GM12878 (cell line): Measurements from ENCODE around the gene TBC1D26. TPM values are rescaled to one million over a fixed set of nuclear protein-coding genes. Genes with fewer than 3 reads are reported as not detected.
"Not testable (repeated sequence)": the region's sequence is repeated elsewhere in the genome, so short reads cannot be mapped to it uniquely, and the experiment has no call there.

Source experiments
- ATAC-seq: fragments of 200-7000 bp; cut with Tn5 transposase; 3 replicates; pipeline ENCODE4 v1.9.1; 2020; ENCODE audit warnings: mild to moderate bottlenecking, moderate library complexity
- Bru-seq: library from RNA; stranded (reverse); fragments of 400-500 nt; gene quantifications from one replicate; lab custom pipeline; 2021; lab: Mats Ljungman, UMichigan
- BruChase-seq, 2 experiments: library from RNA; stranded (reverse); fragments of 400-500 nt; gene quantifications; one replicate each; lab custom pipeline; 2021; lab: Mats Ljungman, UMichigan
- BruUV-seq: library from RNA; stranded (reverse); fragments of 400-500 nt; replicated peaks from 2 replicates; lab custom pipeline; 2021; lab: Mats Ljungman, UMichigan
- CTCF ChIA-PET: fragments of 300-600 bp; sonication (Branson Sonifier 250); formaldehyde crosslinking; extraction: SDS; loops from one replicate; lab custom pipeline; 2021; ENCODE audit warnings: inconsistent platforms; lab: Yijun Ruan, JAX
- POLR2A ChIA-PET: fragments of 350-600 bp; formaldehyde crosslinking; extraction: SDS; loops from one replicate; lab custom pipeline; 2021; ENCODE audit warnings: inconsistent platforms; lab: Charles Lee
- RAD21 ChIA-PET: fragments of 300-600 bp; sonication (Branson Sonifier 250); formaldehyde crosslinking; loops from one replicate; lab custom pipeline; 2023; ENCODE audit warnings: antibody characterized with exemption; ENCODE audit not compliant: unreplicated experiment; lab: Charles Lee
- SMC1A ChIA-PET: fragments of 300-600 bp; sonication (Branson Sonifier 250); formaldehyde crosslinking; loops from one replicate; lab custom pipeline; 2023; ENCODE audit not compliant: unreplicated experiment, uncharacterized antibody; lab: Charles Lee
- DNase-seq: peaks from one replicate; pipeline ENCODE4 v3.0.0-alpha.2; 2011; ENCODE audit warnings: low read depth, low spot score
- FAIRE-seq: peaks from 3 replicates; lab custom pipeline; 2011; peaks lifted over from hg19 to GRCh38; lab: Jason Lieb, UNC
- H2AFZ ChIP-seq: 2 replicates; pipeline ENCODE4 v1.6.0; 2011; ENCODE audit warnings: low read depth, low read length, control low read depth; ENCODE audit not compliant: control insufficient read depth
- H3K27ac ChIP-seq: 2 replicates; pipeline ENCODE4 v1.5.1; 2011; ENCODE audit warnings: control low read depth; ENCODE audit not compliant: control insufficient read depth, insufficient read depth
- H3K27me3 ChIP-seq, 2 experiments: replicated peaks in 1 of 2; 2 replicates each; pipeline versions ENCODE4 v1.6.0 to v1.6.1; 2011; ENCODE audit warnings: low read length in 1 of 2; ENCODE audit not compliant: control insufficient read depth in 2 of 2, insufficient read depth in 2 of 2
- H3K36me3 ChIP-seq, 2 experiments: 2 replicates each; pipeline ENCODE4 v1.5.1; 2011; ENCODE audit warnings: low read length in 1 of 2; ENCODE audit not compliant: control insufficient read depth in 2 of 2, insufficient read depth in 2 of 2
- H3K4me1 ChIP-seq: 2 replicates; pipeline ENCODE4 v1.6.1; 2011; ENCODE audit warnings: mild to moderate bottlenecking, low read length, moderate library complexity, mixed read lengths; ENCODE audit not compliant: control insufficient read depth, insufficient read depth
- H3K4me2 ChIP-seq: 2 replicates; pipeline ENCODE4 v1.6.0; 2011; ENCODE audit warnings: control low read depth; ENCODE audit not compliant: control insufficient read depth, insufficient read depth
- H3K4me3 ChIP-seq: fragments of 200-600 bp; sonication (generic); 2 replicates; pipeline ENCODE4 v1.5.1; 2016
- H3K79me2 ChIP-seq: 2 replicates; pipeline ENCODE4 v1.6.0; 2011; ENCODE audit warnings: low read length; ENCODE audit not compliant: control insufficient read depth, insufficient read depth
- H3K9ac ChIP-seq: 2 replicates; pipeline ENCODE4 v1.8.0; 2011; ENCODE audit warnings: low read length, control low read depth, mixed read lengths; ENCODE audit not compliant: control insufficient read depth, insufficient read depth
- H3K9me3 ChIP-seq: replicated peaks from 3 replicates; pipeline ENCODE4 v1.5.1; 2011; ENCODE audit warnings: mild to moderate bottlenecking, low read length; ENCODE audit not compliant: control insufficient read depth, insufficient read depth
- H4K20me1 ChIP-seq: 2 replicates; pipeline ENCODE4 v1.6.0; 2011; ENCODE audit not compliant: control insufficient read depth, insufficient read depth
- CTCF ChIP-seq, 3 experiments: IDR thresholded peaks in 2 of 3; conservative IDR thresholded peaks in 1 of 3; 2 replicates each; pipeline ENCODE4 v1.5.1; 2011; ENCODE audit warnings: low read depth in 3 of 3, low read length in 3 of 3, mild to moderate bottlenecking in 3 of 3, control low read depth in 2 of 3, moderate library complexity in 2 of 3, inconsistent platforms in 1 of 3, mixed read lengths in 1 of 3; ENCODE audit not compliant: control insufficient read depth in 2 of 3, insufficient read depth in 1 of 3; ENCODE audit errors: extremely low read depth in 1 of 3
- YY1 ChIP-seq: IDR thresholded peaks from 2 replicates; pipeline ENCODE4 v1.6.1; 2011; ENCODE audit warnings: low read depth, mild to moderate bottlenecking, low read length
- WGBS: methylation state at CpG from one replicate; pipeline ENCODE4 v1.1.6; 2016; ENCODE audit warnings: low lambda C conversion rate; ENCODE audit not compliant: insufficient replicate concordance, insufficient coverage; ENCODE audit errors: missing lambda C conversion rate; 5-methylcytosine and 5-hydroxymethylcytosine counted together
- in situ Hi-C: fragments of 300-500 bp; cut with MboI; formaldehyde crosslinking; loops from 9 replicates; pipeline ENCODE4 v1.14.3; 2018; ENCODE audit warnings: mixed read lengths
- intact Hi-C: fragments of 100-400 bp; cut with micrococcal nuclease; formaldehyde crosslinking; loops from one replicate; pipeline ENCODE4 v1.14.2; 2022; ENCODE audit not compliant: unreplicated experiment
- long read RNA-seq, 2 experiments: library from polyadenylated mRNA; unstranded; transcript quantifications; one replicate each; pipeline ENCODE4 v2.0.0, GENCODE V29; 2019 to 2020
- polyA minus RNA-seq, 3 experiments: library from RNA; depleted of rRNA, polyadenylated mRNA; stranded (reverse); fragments of >200 nt; gene quantifications; 2 replicates each; pipeline ENCODE4 v1.2.3, GENCODE V29; 2011
- polyA plus RNA-seq, 11 experiments: library from polyadenylated mRNA; depleted of rRNA in 4 of 11; unstranded in 6 of 11; stranded (reverse) in 5 of 11; fragments of >200 nt; fragmentation: Nextera tagmentation in 4 of 11; fragmentation: Illumina TruSeq in 1 of 11; extraction: Ambion mirVana in 4 of 11; extraction: Trizol in 1 of 11; gene quantifications; 1 replicate in 1 of 11; 2 replicates in 10 of 11; pipeline versions ENCODE4 v1.2.1 to v1.2.3, GENCODE V29; 2011 to 2016; ENCODE audit warnings: inconsistent platforms in 2 of 11, missing spikeins in 2 of 11, low read depth in 1 of 11
- total RNA-seq, 4 experiments: library from RNA; depleted of rRNA in 3 of 4; stranded (reverse); fragments of >200 nt in 3 of 4; fragmentation: Illumina TruSeq in 1 of 4; extraction: Trizol in 1 of 4; gene quantifications; 2 replicates each; pipeline versions ENCODE4 v1.2.1 to v1.2.3, GENCODE V29; 2013 to 2021

The TBC1D26 gene
- total RNA-seq (2013; cell fraction: nucleolus; rRNA removed) = 1.4 and 1.5 TPM in 2 replicates
- total RNA-seq (2014; rRNA removed) (not detected in 2 replicates), total RNA-seq (2014; rRNA removed; fragmentation: Illumina TruSeq; extraction: Trizol) (not detected in 2 replicates), total RNA-seq (2021) (not detected in 2 replicates), polyA plus RNA-seq (2011; rRNA removed) (0.07 and 0.17 TPM in 2 replicates), polyA plus RNA-seq (2014; fragmentation: Illumina TruSeq; extraction: Trizol) (not detected in 2 replicates), polyA plus RNA-seq (2014; fragmentation: Nextera tagmentation; extraction: Ambion mirVana) (not detected), polyA plus RNA-seq (2014; rRNA removed) (0.05 TPM in 1 of 2 replicates, not detected in the other), polyA plus RNA-seq (2016; fragmentation: Nextera tagmentation; extraction: Ambion mirVana) (under 1 TPM in 1 of 2 experiments, not detected in 1; 0.10 TPM), polyA minus RNA-seq (2011; rRNA and poly(A)+ RNA removed) (not detected in 2 replicates), Bru-seq, nascent RNA (percentile 9 among the genes with signal in this experiment), BruChase-seq, experiment 1, labeled RNA remaining after a 6-hour chase (percentile 19 among the genes with signal in this experiment), BruChase-seq, experiment 2, labeled RNA remaining after a 2-hour chase (percentile 24 among the genes with signal in this experiment)
- not detected for polyA plus RNA-seq (2011; ENCODE audit: low read depth)
- polyA plus RNA-seq (2011; cell fraction: cytosol; rRNA removed) = not detected in 2 replicates
- polyA plus RNA-seq (2011; cell fraction: nucleus; rRNA removed) = 0.45 and 2.0 TPM in 2 replicates
- 0.07 TPM in 1 of 2 replicates, not detected in the other for polyA plus RNA-seq (2012)
- not detected in 2 replicates for polyA minus RNA-seq (2011; cell fraction: cytosol; rRNA and poly(A)+ RNA removed)
- 0.24 TPM in 1 of 2 replicates, not detected in the other for polyA minus RNA-seq (2011; cell fraction: nucleus; rRNA and poly(A)+ RNA removed)
- long read RNA-seq, experiment 1 = 0 reads
- long read RNA-seq, experiment 2 = 0 reads

GRCh38 chr17:15731900-15732299 is at the start of gene TBC1D26:
Gene TBC1D26 (plus strand): TSS chr17:15732283. CDS start chr17:15735349, 3,066 bp downstream.
- DNase-seq, FAIRE-seq, RAD21 ChIA-PET, H3K4me1 ChIP-seq, in situ Hi-C loops, CTCF ChIA-PET, H3K36me3 ChIP-seq, H4K20me1 ChIP-seq, intact Hi-C loops, H3K4me3 ChIP-seq, H3K27me3 ChIP-seq, POLR2A ChIA-PET, H3K9ac ChIP-seq, H2AFZ ChIP-seq, H3K9me3 ChIP-seq, SMC1A ChIA-PET, H3K27ac ChIP-seq, ATAC-seq, H3K4me2 ChIP-seq, BruUV-seq, H3K79me2 ChIP-seq: not testable (repeated sequence)
- 80% methylated on average over 8 of the region's 10 CpGs for WGBS

GRCh38 chr17:15683135-15683534 is 48.9 kb upstream of the TBC1D26 start:
- Histone ChIP-seq H2AFZ (peak overlapping the region; percentile 77), H3K9ac (peak overlapping the region; percentile 29; the same call in 1 of the 2 replicates), H3K4me2 (peak overlapping the region; percentile 89), H3K4me3 (peak overlapping the region; percentile 86)
- POLR2A ChIA-PET, H3K9me3 ChIP-seq, H3K79me2 ChIP-seq, H3K4me1 ChIP-seq, SMC1A ChIA-PET, in situ Hi-C loops, H3K36me3 ChIP-seq, H3K27me3 ChIP-seq, DNase-seq, BruUV-seq, RAD21 ChIA-PET, CTCF ChIA-PET, intact Hi-C loops, H3K27ac ChIP-seq, H4K20me1 ChIP-seq, FAIRE-seq: not testable (repeated sequence)
- WGBS = 70% methylated on average over 3 of the region's 3 CpGs
- TF ChIP-seq CTCF (IDR thresholded peaks at IDR 0.05 in 2 of 3, conservative IDR thresholded peaks at IDR 0.05 in 1 of 3; ENCODE audit: control insufficient read depth in 2 of 3, extremely low read depth in 1 of 3, insufficient read depth in 1 of 3, low read depth in 3 of 3, low read length in 3 of 3) (0 out of 6 replicates have a peak, but pooled peaks of 1 of the 3 experiments have one; percentile 3), YY1 (0 out of 2 replicates have a peak, but pooled peaks have one; percentile 10)
- peak; percentile 74 for ATAC-seq
